ENCODE results near the gene SEC23B. TPM values are rescaled to one million over a fixed set of nuclear protein-coding genes. Genes with fewer than 3 reads are reported as not detected.

Gene SEC23B
- total RNA-seq (2014; rRNA removed; shearing (Covaris generic)) (50.0 and 66.6 TPM in 2 replicates), polyA plus RNA-seq (2016; fragmentation: Nextera tagmentation; extraction: Ambion mirVana) (27.2 and 28.3 TPM in 2 replicates)
- long read RNA-seq, transcript SEC23B-204 (20 exons, 3,484 nt) = minor isoform, 10 of 38 reads
- long read RNA-seq, transcript SEC23B-202 (20 exons, 3,464 nt) = major isoform, 12 of 38 reads
- long read RNA-seq, partial matches to known transcripts = 12 of 38 reads
- long read RNA-seq, other reads (novel, unspliced or antisense) = 3 of 38 reads

GRCh38 chr20:18507218-18508191 is at the start of gene SEC23B:
TSS of gene SEC23B (plus strand) at chr20:18507940. CDS start at chr20:18510836, 2,896 bp downstream.
- H3K27me3 ChIP-seq (ENCODE audit: insufficient read depth) = no peaks in the 10 kb centered on the region
- peak within 1 kb of the TSS; percentile 94 for H3K27ac ChIP-seq (ENCODE audit: low read depth)
- DNase-seq (ENCODE audit: low spot score) = peak; percentile 99
- Mint-ChIP-seq H3K4me1 (peaks cover 15% of the 10 kb centered on the region), H3K9me3 (no peaks in the 10 kb centered on the region), H3K4me3 (peak within 1 kb of the TSS; percentile 98), H3K27ac (peak within 1 kb of the TSS; percentile 100), H3K36me3 (ENCODE audit: low read depth) (peaks cover 34% of the 10 kb centered on the region), H3K27me3 (ENCODE audit: insufficient read depth, low read depth, poor library complexity) (peaks cover 10% of the 10 kb centered on the region)
- H3K4me1 ChIP-seq (ENCODE audit: insufficient read depth) = peaks cover 14% of the 10 kb centered on the region
- H3K4me2 ChIP-seq = peak within 1 kb of the TSS; percentile 100
- peaks cover 23% of the 10 kb centered on the region for H3K36me3 ChIP-seq (ENCODE audit: insufficient read depth)
- no peaks in the 10 kb centered on the region for H4K20me1 ChIP-seq (replicated peaks; ENCODE audit: insufficient read depth)
- H3K4me3 ChIP-seq = peak within 1 kb of the TSS; percentile 84
- no peaks in the 10 kb centered on the region for H3K9me2 ChIP-seq (ENCODE audit: insufficient read depth)
- peaks cover 24% of the 10 kb centered on the region for H3K79me2 ChIP-seq (replicated peaks; ENCODE audit: insufficient read depth)
- H3F3A ChIP-seq (replicated peaks; ENCODE audit: low read depth) = 0 out of 2 replicates have a peak, but pooled peaks cover 6% of the 10 kb centered on the region
- ATAC-seq = peak; percentile 96
- H2AFZ ChIP-seq = peak within 1 kb of the TSS; percentile 18
- TF ChIP-seq ETS1 (IDR thresholded peaks at IDR 0.05) = 0 out of 2 replicates have a peak, but pooled peaks have one; percentile 59
- no peak for TF ChIP-seq REST (IDR thresholded peaks at IDR 0.05; ENCODE audit: unreplicated experiment)
- TF ChIP-seq JUNB (IDR thresholded peaks at IDR 0.05; ENCODE audit: unreplicated experiment) = no peak
- TF ChIP-seq CTCF (conservative IDR thresholded peaks at IDR 0.05; ENCODE audit: low read depth in 2 of 2) = no peak
- TF ChIP-seq NANOG (IDR thresholded peaks at IDR 0.05; ENCODE audit: borderline replicate concordance) = no peak
- TF ChIP-seq EZH2phosphoT487 (IDR thresholded peaks at IDR 0.05; ENCODE audit: unreplicated experiment) = no peak
- no peak for TF ChIP-seq EZH2 (IDR thresholded peaks at IDR 0.05; ENCODE audit: low read depth, unreplicated experiment)
- peak; percentile 84 for TF ChIP-seq POLR2AphosphoS5 (IDR thresholded peaks at IDR 0.05; ENCODE audit: low read depth)
- TF ChIP-seq ZNF331 (CRISPR knock-in tag; IDR thresholded peaks at IDR 0.05; ENCODE audit: low read depth) = no peak
- no peak for TF ChIP-seq ZNF114 (CRISPR knock-in tag; IDR thresholded peaks at IDR 0.05)
- TF ChIP-seq ZNF462 (CRISPR knock-in tag; IDR thresholded peaks at IDR 0.05) = no peak
- no peak for TF ChIP-seq STAT1 (IDR thresholded peaks at IDR 0.05; ENCODE audit: unreplicated experiment)

Measured in GM23338 (cell line).